ENCODE data around the gene PPP6R2.

The PPP6R2 gene, protein sequence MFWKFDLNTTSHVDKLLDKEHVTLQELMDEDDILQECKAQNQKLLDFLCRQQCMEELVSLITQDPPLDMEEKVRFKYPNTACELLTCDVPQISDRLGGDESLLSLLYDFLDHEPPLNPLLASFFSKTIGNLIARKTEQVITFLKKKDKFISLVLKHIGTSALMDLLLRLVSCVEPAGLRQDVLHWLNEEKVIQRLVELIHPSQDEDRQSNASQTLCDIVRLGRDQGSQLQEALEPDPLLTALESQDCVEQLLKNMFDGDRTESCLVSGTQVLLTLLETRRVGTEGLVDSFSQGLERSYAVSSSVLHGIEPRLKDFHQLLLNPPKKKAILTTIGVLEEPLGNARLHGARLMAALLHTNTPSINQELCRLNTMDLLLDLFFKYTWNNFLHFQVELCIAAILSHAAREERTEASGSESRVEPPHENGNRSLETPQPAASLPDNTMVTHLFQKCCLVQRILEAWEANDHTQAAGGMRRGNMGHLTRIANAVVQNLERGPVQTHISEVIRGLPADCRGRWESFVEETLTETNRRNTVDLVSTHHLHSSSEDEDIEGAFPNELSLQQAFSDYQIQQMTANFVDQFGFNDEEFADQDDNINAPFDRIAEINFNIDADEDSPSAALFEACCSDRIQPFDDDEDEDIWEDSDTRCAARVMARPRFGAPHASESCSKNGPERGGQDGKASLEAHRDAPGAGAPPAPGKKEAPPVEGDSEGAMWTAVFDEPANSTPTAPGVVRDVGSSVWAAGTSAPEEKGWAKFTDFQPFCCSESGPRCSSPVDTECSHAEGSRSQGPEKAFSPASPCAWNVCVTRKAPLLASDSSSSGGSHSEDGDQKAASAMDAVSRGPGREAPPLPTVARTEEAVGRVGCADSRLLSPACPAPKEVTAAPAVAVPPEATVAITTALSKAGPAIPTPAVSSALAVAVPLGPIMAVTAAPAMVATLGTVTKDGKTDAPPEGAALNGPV

GRCh38 chr22:50342651-50343540 lies at the start of gene PPP6R2:
Gene PPP6R2, plus strand, starts transcription at chr22:50343327. Its CDS starts 50,582 bp downstream, at chr22:50393909.
- peak; percentile 81 to 90 for DNase-seq (ENCODE audit: low read depth in 1 of 2, low spot score in 1 of 2)

GRCh38 chr22:50293441-50294318 lies 49.4 kb upstream of the PPP6R2 start:
- no peak for DNase-seq (ENCODE audit: low read depth in 1 of 2, low spot score in 1 of 2)

DNA sequence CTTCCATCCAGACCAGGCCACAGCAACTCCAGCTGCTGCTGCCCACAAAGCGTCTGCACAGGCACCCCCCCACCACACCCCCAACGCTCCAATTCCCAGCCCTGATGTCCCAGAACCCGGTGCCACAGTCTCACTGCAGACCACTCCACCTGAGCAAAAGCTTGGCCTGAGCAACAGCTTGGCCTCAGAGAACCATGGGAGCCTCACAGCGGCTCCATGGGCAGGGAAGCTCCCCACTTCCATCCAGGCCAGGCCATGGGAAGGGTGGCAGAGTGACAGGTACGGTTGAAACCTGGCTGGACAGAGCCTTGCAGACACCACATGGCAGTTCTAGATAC lies 48.8 kb upstream of the PPP6R2 start:
- DNase-seq (ENCODE audit: low read depth in 1 of 2, low spot score in 1 of 2): no peak

DNA sequence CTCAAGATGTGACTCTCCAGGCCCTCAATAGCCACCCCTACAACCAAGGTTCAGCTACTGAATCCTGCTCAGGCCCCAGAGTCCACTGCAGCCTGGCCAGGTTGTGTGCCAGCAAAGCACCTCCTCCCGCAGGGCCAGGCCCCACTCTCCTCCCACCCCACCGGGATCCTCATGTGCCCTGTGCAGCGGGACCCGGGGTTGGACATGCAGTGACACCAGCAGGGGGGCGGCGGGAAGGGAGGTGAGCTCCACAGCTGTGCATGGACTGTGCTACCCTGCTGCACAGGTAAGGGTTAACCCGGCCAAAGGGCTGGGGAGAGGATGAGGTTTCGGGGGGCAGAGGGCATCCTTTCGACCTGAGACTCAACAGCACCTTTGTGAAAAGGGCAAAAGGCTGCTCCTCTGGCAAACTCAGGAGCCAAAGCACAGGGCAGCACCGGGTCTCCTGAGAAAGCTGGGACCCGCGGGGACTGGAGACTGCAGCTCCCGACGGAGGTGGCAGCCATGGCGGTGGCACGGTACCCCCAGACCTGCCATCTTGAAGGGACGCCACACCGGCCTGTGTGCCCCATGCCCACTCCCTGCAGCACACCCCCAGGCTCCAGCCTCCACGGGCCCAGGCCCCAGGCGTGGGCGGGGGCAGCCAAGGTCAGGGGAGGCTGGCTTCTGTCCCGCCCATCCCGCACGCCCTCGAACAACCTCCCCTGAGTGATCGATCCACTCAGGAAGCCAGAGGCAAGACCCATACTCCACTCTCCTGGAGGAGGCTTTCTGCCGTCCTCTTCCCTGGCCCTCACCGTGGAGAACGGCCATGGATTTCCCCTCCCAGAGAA lies 46.3 kb upstream of the PPP6R2 start:
- DNase-seq (ENCODE audit: low read depth in 1 of 2, low spot score in 1 of 2): no peak

DNA sequence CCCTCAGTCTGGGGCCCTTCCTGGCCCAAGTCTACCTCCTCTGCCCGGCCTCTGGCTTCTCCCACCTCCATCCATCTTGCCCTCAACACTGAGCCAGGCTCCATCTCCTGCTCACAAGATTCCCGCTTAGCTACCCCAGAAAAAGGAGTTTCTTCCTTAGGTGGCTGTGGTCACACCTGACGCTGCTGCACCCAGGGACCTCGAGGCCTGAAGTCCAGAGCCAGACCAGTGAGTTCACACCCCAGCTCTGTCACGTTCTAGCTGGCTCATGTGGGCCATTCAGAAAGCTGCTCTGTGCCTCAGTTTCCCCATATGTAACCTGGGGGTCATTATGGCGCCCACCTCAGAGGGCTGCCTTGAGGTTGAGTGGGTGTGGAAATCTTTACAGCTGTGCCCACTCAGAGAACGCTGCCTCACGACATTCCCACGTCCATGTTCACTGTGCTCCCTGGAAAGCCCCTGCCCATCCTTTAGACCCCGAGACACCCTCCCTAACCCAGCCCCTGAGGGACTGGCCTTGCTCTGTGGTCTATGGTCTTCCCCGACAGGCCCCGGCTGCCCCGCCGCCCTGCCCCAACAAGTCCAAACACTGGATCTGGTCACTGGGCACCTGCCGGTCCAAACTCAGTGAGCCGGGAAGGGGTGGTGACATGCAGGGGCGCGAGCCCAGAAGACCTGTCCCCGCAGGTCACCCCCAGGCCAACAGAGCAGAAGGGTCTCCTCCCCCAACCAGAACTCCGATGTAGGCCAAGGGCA lies 45.4 kb upstream of the PPP6R2 start:
- no peak for DNase-seq (ENCODE audit: low read depth in 1 of 2, low spot score in 1 of 2)

DNA sequence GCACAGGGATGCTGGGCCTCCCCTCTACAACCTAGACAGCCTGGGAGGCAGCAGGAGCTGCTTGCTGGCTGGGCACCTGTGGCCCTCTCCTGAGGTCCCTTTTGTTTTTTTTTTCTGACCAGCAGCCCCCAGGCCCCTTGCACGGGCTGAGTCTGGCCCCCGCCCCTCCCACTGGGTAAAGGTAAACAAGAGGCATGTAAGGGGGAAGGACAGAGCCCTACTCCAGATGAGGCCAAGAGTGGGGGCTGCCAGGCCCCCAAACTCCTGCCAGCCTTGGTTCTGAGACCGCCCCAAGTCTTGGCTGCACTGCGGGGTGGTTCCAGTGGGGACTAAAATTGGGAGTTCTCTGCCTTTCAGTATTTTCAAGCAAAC lies 44.9 kb upstream of the PPP6R2 start:
- no peak for DNase-seq (ENCODE audit: low read depth in 1 of 2, low spot score in 1 of 2)

DNA sequence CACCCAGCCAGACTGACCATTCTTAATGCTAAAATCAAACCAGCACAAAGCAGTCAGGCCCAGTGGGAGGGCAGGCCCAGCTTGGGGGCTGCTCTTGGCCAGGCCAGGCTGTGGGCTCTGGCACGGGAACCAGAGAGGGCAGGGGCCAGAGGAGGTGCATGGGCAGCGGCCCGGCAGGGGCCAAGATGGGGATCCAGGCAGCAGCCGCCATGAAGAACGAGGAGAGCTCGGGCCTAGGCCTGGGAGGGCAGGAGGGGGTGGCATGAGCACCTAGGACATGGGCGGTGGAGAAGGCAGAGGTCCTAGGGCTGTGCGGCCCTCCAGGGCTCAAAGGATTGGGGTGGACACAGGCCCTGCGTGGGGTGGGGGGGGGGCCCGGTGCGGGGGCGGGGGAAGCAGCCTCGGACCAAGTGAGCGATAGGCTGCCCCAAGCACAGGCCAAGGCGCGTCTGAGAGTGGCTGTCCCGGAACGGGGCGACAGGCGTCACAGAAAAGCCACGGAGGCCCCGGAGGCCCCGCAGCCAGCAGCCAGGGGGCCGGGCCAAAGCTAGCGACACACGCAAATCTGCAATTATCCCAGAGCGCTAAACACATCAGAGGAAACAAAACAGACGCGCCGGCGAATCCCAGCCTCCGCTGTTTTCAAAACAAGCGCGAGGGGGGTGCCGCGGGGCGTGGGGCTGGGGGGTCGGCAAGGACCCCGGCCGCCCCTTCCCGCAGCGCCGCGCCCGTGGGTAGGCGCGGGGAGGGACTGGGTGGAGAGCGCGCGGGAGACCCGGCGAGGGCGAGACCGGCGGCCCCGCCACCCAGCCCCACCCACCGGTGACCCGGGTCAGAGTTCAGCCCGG lies 44.0 kb upstream of the PPP6R2 start:
- no peak for DNase-seq (ENCODE audit: low read depth in 1 of 2, low spot score in 1 of 2)

DNA sequence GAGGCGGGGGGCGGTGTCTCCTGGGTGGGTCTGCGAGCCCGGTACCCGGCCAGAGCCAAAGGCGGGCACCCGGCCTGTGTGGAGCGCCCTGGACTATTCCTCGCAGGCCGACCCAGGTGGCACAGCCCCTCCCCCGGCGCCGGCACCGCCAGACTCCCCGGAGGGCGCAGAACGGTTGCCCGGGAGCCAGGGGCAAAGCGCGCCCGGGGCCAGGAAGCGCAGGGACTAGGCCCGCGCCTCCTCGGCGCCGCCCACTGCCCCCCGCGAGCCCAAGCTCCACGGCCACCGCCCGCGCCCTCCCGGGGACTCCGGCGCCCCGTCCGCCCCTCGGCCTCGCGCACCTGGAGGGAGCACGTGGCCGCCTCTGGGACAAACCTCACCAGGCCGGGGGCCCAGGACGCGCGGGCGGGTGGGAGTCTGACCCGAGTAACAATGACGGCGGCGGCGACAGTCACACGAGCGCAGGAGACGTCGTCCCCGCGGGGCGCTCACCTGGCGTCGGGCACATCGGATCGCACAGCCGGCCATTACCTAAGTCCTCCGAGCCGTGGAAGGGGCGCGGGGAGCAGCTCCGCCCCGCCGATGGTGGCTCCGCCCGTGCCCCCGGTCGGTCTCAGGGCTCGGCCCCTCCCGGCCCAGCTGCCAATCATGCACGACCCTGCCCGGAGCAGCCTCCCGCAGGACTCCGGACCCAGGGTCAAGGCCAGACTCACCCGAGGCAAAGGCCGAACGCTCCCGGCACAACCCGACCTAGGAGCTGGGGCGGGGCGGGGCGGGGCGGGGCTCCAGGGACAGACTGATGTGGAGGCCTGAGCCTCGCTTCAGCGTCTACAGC lies 43.1 kb upstream of the PPP6R2 start:
- DNase-seq (ENCODE audit: low read depth in 1 of 2, low spot score in 1 of 2): no peak

GRCh38 chr22:50300620-50301257 lies 42.4 kb upstream of the PPP6R2 start:
- DNase-seq (ENCODE audit: low read depth in 1 of 2, low spot score in 1 of 2): no peak

- no peak for DNase-seq (ENCODE audit: low read depth in 1 of 2, low spot score in 1 of 2)
Measured at GRCh38 chr22:50301581-50301991, 41.5 kb upstream of the PPP6R2 start.

GRCh38 chr22:50302041-50302541 lies 41.0 kb upstream of the PPP6R2 start:
- DNase-seq (ENCODE audit: low read depth in 1 of 2, low spot score in 1 of 2): no peak

DNA sequence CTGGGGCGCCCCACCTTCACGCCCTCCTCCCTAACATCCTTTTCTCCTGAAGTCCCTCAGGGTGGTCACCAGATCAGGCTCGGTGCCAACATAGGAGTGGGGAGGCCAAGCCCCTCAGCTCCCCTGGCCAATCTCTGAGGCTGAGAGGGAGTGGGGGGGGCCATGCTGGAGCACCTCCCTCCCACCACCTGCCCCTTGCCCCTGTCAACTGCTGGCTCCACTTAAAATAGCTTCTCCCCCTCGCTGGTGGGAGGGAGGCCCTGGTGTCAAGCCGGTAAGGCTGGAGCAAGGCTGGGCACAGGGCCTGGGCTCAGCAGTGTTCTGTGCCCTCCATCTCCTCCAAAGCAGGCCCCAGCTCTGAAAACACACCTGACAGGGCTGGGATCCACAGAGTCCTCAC lies 40.6 kb upstream of the PPP6R2 start:
- no peak for DNase-seq (ENCODE audit: low read depth in 1 of 2, low spot score in 1 of 2)

GRCh38 chr22:50303515-50303847 lies 39.6 kb upstream of the PPP6R2 start:
- DNase-seq (ENCODE audit: low read depth in 1 of 2, low spot score in 1 of 2): no peak

GRCh38 chr22:50303848-50304527 lies 39.1 kb upstream of the PPP6R2 start:
- DNase-seq (ENCODE audit: low read depth in 1 of 2, low spot score in 1 of 2): no peak

- DNase-seq (ENCODE audit: low read depth in 1 of 2, low spot score in 1 of 2): no peak
Measured at GRCh38 chr22:50304528-50305392, 38.4 kb upstream of the PPP6R2 start.
